DOHH2 (cell line): ENCODE data around the gene SKAP1.

Source experiments
- EZH2phosphoT487 ChIP-seq: fragments of 200-600 bp; sonication (generic); IDR thresholded peaks from 2 replicates; pipeline ENCODE4 v1.6.1; 2017; ENCODE audit warnings: borderline replicate concordance, mild to moderate bottlenecking, antibody characterized with exemption, low read length, moderate library complexity, mixed read lengths
- TF ChIP-seq, protein P1 (sequence below): fragments of 200-600 bp; sonication (generic); IDR thresholded peaks from one replicate; pipeline ENCODE4 v1.5.1; 2014; ENCODE audit warnings: antibody characterized with exemption, mild to moderate bottlenecking, low read depth, low read length; ENCODE audit not compliant: poor library complexity, severe bottlenecking

DNA sequence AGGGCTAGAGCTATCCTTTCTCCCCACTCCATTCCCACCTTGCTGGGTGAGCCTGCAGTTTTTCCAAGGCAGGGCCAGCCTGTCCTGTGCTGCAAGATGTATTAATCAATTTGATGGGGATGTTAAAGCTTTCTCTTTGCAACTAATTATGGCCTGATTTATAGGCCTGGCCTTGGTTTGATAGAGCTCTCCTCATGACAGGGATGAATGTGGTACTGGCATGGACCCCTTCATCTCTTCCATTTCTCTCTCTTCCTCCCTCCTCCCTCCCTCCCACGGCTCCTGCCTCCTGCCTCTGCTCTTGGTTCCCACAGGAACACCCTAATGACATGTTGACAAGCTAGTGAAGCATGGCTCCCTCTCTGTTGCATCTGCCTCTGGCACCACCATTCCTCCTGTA, 47.2 kb upstream of the SKAP1 start:
- TF ChIP-seq, protein P1, sequence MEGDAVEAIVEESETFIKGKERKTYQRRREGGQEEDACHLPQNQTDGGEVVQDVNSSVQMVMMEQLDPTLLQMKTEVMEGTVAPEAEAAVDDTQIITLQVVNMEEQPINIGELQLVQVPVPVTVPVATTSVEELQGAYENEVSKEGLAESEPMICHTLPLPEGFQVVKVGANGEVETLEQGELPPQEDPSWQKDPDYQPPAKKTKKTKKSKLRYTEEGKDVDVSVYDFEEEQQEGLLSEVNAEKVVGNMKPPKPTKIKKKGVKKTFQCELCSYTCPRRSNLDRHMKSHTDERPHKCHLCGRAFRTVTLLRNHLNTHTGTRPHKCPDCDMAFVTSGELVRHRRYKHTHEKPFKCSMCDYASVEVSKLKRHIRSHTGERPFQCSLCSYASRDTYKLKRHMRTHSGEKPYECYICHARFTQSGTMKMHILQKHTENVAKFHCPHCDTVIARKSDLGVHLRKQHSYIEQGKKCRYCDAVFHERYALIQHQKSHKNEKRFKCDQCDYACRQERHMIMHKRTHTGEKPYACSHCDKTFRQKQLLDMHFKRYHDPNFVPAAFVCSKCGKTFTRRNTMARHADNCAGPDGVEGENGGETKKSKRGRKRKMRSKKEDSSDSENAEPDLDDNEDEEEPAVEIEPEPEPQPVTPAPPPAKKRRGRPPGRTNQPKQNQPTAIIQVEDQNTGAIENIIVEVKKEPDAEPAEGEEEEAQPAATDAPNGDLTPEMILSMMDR, result no peak
- TF ChIP-seq EZH2phosphoT487, result no peak
